Breast epithelium (tissue), 3 donors: ENCODE data around the gene GCLM.

Experiments used
- CTCF ChIP-seq, 3 donors: fragments of 450-650 bp; IDR thresholded peaks; one replicate each; pipeline ENCODE4 v1.5.1; 2016 to 2017; ENCODE audit warnings: antibody characterized with exemption in 3 of 3, mild to moderate bottlenecking in 3 of 3, moderate library complexity in 3 of 3
- POLR2A ChIP-seq: fragments of 450-650 bp; IDR thresholded peaks from one replicate; pipeline ENCODE4 v1.6.1; 2016; ENCODE audit warnings: antibody characterized with exemption, mild to moderate bottlenecking, moderate library complexity
- POLR2AphosphoS5 ChIP-seq, 3 donors: sonication (generic); formaldehyde crosslinking; IDR thresholded peaks; one replicate each; pipeline ENCODE4 v1.6.1; 2017; ENCODE audit warnings: antibody characterized with exemption in 3 of 3

- peak; percentile 45 to 54 (median 48) for TF ChIP-seq CTCF (IDR thresholded peaks at IDR 0.05)
- TF ChIP-seq POLR2A, result peak; percentile 14
- peak in 2 of 3 donors; percentile 46 to 56 for TF ChIP-seq POLR2AphosphoS5 (IDR thresholded peaks at IDR 0.05)
Observed at GRCh38 chr1:93846206-93846991, 62.8 kb downstream of the GCLM start.
